Keratinocyte (primary cell): Measurements from ENCODE around the gene TMEM30A. TPM values are rescaled to one million over a fixed set of nuclear protein-coding genes. Genes with fewer than 3 reads are reported as not detected.

Experiments
- DNase-seq: peaks from one replicate; pipeline ENCODE4 v3.0.0-alpha.2; 2011; ENCODE audit warnings: low read depth, missing footprints, low spot score
- FAIRE-seq: peaks from 2 replicates; lab custom pipeline; 2011; peaks lifted over from hg19 to GRCh38; lab: Jason Lieb, UNC
- H2AFZ ChIP-seq: 2 replicates; pipeline ENCODE4 v1.6.0; 2012; ENCODE audit warnings: low read length, control low read depth, inconsistent platforms; ENCODE audit not compliant: control insufficient read depth
- H3K27ac ChIP-seq: 2 replicates; pipeline ENCODE4 v1.5.1; 2011; ENCODE audit warnings: low read length; ENCODE audit not compliant: control insufficient read depth, insufficient read depth
- H3K27me3 ChIP-seq: 3 replicates; pipeline ENCODE4 v1.6.0; 2011; ENCODE audit warnings: low read length; ENCODE audit not compliant: control insufficient read depth, insufficient read depth; ENCODE audit errors: extremely low read depth
- H3K36me3 ChIP-seq, 2 experiments: 2 replicates in 1 of 2; 3 replicates in 1 of 2; pipeline ENCODE4 v1.5.1; 2011; ENCODE audit warnings: low read length in 2 of 2, mild to moderate bottlenecking in 1 of 2; ENCODE audit not compliant: control insufficient read depth in 2 of 2, insufficient read depth in 2 of 2; ENCODE audit errors: extremely low read depth in 1 of 2
- H3K4me1 ChIP-seq: 3 replicates; pipeline ENCODE4 v1.5.1; 2011; ENCODE audit warnings: low read length; ENCODE audit not compliant: control insufficient read depth, insufficient read depth; ENCODE audit errors: extremely low read depth
- H3K4me2 ChIP-seq: 3 replicates; pipeline ENCODE4 v1.6.0; 2011; ENCODE audit warnings: low read depth, low read length; ENCODE audit not compliant: control insufficient read depth, insufficient read depth; ENCODE audit errors: extremely low read depth
- H3K4me3 ChIP-seq, 3 experiments: fragments of 200-600 bp in 1 of 3; sonication (generic) in 1 of 3; 2 replicates in 2 of 3; 3 replicates in 1 of 3; pipeline ENCODE4 v1.5.1; 2011 to 2016; ENCODE audit warnings: low read length in 3 of 3, mild to moderate bottlenecking in 3 of 3, control low read depth in 2 of 3, inconsistent platforms in 1 of 3, low read depth in 1 of 3, mixed read lengths in 1 of 3, mixed run types in 1 of 3, moderate library complexity in 1 of 3; ENCODE audit not compliant: control insufficient read depth in 2 of 3, insufficient read depth in 2 of 3; ENCODE audit errors: extremely low read depth in 1 of 3
- H3K79me2 ChIP-seq: 2 replicates; pipeline ENCODE4 v1.6.0; 2012; ENCODE audit warnings: low read length; ENCODE audit not compliant: control insufficient read depth, insufficient read depth
- H3K9ac ChIP-seq: 3 replicates; pipeline ENCODE4 v1.6.0; 2011; ENCODE audit warnings: low read length; ENCODE audit not compliant: control insufficient read depth, insufficient read depth; ENCODE audit errors: extremely low read depth
- H3K9me1 ChIP-seq: 3 replicates; pipeline ENCODE4 v1.6.0; 2011; ENCODE audit warnings: low read length; ENCODE audit not compliant: control insufficient read depth, insufficient read depth; ENCODE audit errors: extremely low read depth
- H3K9me3 ChIP-seq: 2 replicates; pipeline ENCODE4 v1.5.1; 2012; ENCODE audit warnings: low read depth, low read length; ENCODE audit not compliant: control insufficient read depth
- H4K20me1 ChIP-seq: 3 replicates; pipeline ENCODE4 v1.6.0; 2011; ENCODE audit warnings: low read length; ENCODE audit not compliant: control insufficient read depth, insufficient read depth; ENCODE audit errors: extremely low read depth
- EZH2 ChIP-seq: IDR thresholded peaks from one replicate; pipeline ENCODE4 v1.6.1; 2012; ENCODE audit warnings: inconsistent platforms, mild to moderate bottlenecking, low read length, moderate library complexity
- dilution Hi-C: fragments of 300-500 bp; cut with MboI; formaldehyde crosslinking; loops from one replicate; pipeline ENCODE4 v1.7.0; 2020; ENCODE audit warnings: low sequenced_read_pairs; ENCODE audit not compliant: extremely low pct_ligation_motif_present
- polyA plus RNA-seq, 5 experiments: library from polyadenylated mRNA; depleted of rRNA in 3 of 5; stranded (reverse) in 3 of 5; stranded (forward) in 1 of 5; unstranded in 1 of 5; fragments of >200 nt; gene quantifications; 1 replicate in 1 of 5; 2 replicates in 3 of 5; 3 replicates in 1 of 5; pipeline versions ENCODE4 v1.2.1 to v1.2.3, GENCODE V29; 2011 to 2012; ENCODE audit warnings: missing spikeins in 2 of 5, low read depth in 1 of 5, low replicate concordance in 1 of 5
- TF ChIP-seq, protein P1 (sequence below), 3 experiments: IDR thresholded peaks in 1 of 3; conservative IDR thresholded peaks in 1 of 3; optimal IDR thresholded peaks in 1 of 3; 2 replicates in 2 of 3; 3 replicates in 1 of 3; pipeline versions ENCODE3 to v1.5.1; 2011; ENCODE audit warnings: low read length in 3 of 3, mild to moderate bottlenecking in 3 of 3, moderate library complexity in 2 of 3, control low read depth in 1 of 3, inconsistent platforms in 1 of 3; ENCODE audit not compliant: insufficient read depth in 2 of 3; ENCODE audit errors: extremely low read depth in 1 of 3

The TMEM30A gene
- polyA plus RNA-seq, 1 donor (not counting 4 experiments of a cell fraction or from before 2014, with no cell fraction given), result 50.2 TPM

DNA sequence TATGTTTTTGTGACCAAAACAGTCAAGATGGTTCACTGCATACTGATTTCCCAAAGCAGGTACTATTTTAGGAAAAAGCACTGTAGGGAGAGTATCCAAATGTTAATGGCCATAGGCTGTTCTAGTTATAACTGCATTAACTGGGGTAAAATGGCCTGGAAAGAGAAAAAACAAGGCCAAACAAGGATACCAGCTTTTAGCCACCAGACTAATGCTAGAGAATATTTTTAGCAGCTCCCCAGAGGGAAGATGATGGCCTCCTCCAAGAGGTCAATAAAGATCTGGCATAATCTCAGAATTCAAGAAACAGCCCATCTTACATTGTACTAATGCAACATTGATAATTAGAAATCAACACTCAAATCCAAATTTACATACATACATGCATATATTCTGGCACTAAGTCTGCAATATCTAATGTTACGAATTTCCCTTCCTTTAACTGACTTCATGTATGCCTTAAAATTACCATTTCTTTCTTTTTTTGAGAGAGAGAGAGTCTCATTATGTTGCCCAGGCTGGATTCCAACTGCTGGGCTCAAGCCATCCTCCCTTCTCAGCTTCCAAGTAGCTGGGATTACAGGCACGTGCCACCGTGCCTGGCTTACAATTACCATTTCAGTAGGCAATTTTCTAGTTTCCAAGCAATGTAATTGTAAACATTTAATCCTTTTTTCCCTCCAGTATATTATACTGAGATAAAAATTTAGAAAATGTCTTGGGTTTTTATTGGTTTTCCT, 50.3 kb downstream of the TMEM30A start:
- Histone ChIP-seq H2AFZ (no peak overlapping the region), H3K27me3 (no peaks in the 10 kb centered on the region), H3K9me3 (no peaks in the 10 kb centered on the region), H3K79me2 (peaks cover 1% of the 10 kb centered on the region), H3K9me1 (no peaks in the 10 kb centered on the region), H3K4me2 (no peak overlapping the region), H3K4me3 (no peak overlapping the region), H4K20me1 (no peaks in the 10 kb centered on the region), H3K4me1 (no peaks in the 10 kb centered on the region), H3K9ac (no peak overlapping the region), H3K36me3 (peaks cover 10 to 14% of the 10 kb centered on the region in 2 experiments), H3K27ac (no peak overlapping the region)
- DNase-seq (no peak), FAIRE-seq (no peak)
- TF ChIP-seq, protein P1, sequence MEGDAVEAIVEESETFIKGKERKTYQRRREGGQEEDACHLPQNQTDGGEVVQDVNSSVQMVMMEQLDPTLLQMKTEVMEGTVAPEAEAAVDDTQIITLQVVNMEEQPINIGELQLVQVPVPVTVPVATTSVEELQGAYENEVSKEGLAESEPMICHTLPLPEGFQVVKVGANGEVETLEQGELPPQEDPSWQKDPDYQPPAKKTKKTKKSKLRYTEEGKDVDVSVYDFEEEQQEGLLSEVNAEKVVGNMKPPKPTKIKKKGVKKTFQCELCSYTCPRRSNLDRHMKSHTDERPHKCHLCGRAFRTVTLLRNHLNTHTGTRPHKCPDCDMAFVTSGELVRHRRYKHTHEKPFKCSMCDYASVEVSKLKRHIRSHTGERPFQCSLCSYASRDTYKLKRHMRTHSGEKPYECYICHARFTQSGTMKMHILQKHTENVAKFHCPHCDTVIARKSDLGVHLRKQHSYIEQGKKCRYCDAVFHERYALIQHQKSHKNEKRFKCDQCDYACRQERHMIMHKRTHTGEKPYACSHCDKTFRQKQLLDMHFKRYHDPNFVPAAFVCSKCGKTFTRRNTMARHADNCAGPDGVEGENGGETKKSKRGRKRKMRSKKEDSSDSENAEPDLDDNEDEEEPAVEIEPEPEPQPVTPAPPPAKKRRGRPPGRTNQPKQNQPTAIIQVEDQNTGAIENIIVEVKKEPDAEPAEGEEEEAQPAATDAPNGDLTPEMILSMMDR (optimal IDR thresholded peaks at IDR 0.05 in 1 of 3, IDR thresholded peaks at IDR 0.05 in 1 of 3, conservative IDR thresholded peaks at IDR 0.05 in 1 of 3; ENCODE audit: extremely low read depth in 1 of 3, insufficient read depth in 2 of 3, low read length in 3 of 3), result no peak
- TF ChIP-seq EZH2, result no peak
- dilution Hi-C loops, result no loop called here

DNA sequence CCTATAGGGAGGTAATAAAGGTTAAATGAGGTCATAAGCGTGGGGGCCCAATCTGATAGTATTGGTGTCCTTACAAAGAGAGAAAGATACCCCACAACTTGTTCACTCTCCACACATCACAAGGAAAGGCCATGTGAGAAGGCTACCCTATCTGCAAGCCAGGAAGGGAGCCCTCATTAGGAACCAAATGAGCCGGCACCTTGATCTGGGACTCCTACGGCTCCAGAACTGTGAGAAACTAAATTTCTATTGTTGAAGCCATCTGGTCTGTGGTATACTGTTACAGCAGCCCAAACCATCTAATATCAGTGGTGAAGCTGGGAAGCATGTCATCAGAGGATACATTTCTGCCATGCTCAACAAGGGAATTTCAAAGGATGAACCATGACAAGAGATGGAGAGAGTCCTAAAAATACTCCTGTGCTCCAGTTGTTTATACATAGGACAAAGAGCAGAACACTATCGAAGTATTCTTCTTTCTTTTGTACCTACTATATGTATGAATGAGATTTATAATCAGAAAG, 51.4 kb downstream of the TMEM30A start:
- H3K27ac ChIP-seq, result no peak overlapping the region
- H3K27me3 ChIP-seq, result no peaks in the 10 kb centered on the region
- H4K20me1 ChIP-seq, result no peaks in the 10 kb centered on the region
- no peaks in the 10 kb centered on the region for H3K79me2 ChIP-seq
- TF ChIP-seq EZH2, result no peak
- TF ChIP-seq, protein P1 (optimal IDR thresholded peaks at IDR 0.05 in 1 of 3, IDR thresholded peaks at IDR 0.05 in 1 of 3, conservative IDR thresholded peaks at IDR 0.05 in 1 of 3; ENCODE audit: extremely low read depth in 1 of 3, insufficient read depth in 2 of 3, low read length in 3 of 3), result no peak
- no peaks in the 10 kb centered on the region for H3K9me1 ChIP-seq
- no peak overlapping the region for H3K4me2 ChIP-seq
- H3K4me3 ChIP-seq, result no peak overlapping the region
- dilution Hi-C loops, result no loop called here
- DNase-seq (no peak), FAIRE-seq (no peak)
- H3K4me1 ChIP-seq, result no peaks in the 10 kb centered on the region
- no peak overlapping the region for H2AFZ ChIP-seq
- H3K36me3 ChIP-seq, result peaks cover 4 to 9% of the 10 kb centered on the region in 2 experiments
- no peak overlapping the region for H3K9ac ChIP-seq
- no peaks in the 10 kb centered on the region for H3K9me3 ChIP-seq
